Measurements from ENCODE around the gene CRYBA2. TPM values are rescaled to one million over a fixed set of nuclear protein-coding genes. Genes with fewer than 3 reads are reported as not detected.

The CRYBA2 gene
- total and polyA plus RNA-seq, 2 experiments from 2014 or later: not detected

DNA sequence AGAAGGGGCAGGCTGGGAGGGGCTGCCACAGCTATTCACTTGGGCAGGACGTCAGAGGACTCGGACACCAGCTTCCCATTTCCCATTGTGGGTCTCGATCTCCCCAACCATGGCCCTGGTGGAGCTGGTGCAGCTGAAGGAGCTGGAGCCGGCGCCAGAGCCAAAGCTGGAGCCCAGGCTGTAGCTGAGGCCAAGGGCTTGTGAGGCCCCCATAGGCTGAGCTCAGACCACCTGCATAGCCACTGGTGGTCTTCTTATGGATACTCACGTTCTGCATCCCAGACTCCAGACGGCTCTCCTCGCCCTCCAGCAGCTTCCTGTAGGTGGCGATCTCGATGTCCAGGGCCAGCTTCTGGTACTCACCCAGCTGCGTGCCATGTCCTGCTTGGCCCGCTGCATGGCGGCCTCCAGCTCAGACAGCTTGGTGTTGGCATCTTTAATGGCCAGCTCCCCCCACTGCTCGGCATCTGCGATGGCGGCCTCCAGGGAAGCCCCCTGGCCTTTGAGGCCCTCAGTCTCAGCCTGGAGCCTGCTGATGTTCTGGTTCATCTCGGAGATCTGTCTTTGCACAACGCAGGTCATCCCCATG lies 39.8 kb downstream of the CRYBA2 start:
- DNase-seq (ENCODE audit: low read depth in 1 of 2, low spot score in 1 of 2): no peak
- TF ChIP-seq, protein P1, sequence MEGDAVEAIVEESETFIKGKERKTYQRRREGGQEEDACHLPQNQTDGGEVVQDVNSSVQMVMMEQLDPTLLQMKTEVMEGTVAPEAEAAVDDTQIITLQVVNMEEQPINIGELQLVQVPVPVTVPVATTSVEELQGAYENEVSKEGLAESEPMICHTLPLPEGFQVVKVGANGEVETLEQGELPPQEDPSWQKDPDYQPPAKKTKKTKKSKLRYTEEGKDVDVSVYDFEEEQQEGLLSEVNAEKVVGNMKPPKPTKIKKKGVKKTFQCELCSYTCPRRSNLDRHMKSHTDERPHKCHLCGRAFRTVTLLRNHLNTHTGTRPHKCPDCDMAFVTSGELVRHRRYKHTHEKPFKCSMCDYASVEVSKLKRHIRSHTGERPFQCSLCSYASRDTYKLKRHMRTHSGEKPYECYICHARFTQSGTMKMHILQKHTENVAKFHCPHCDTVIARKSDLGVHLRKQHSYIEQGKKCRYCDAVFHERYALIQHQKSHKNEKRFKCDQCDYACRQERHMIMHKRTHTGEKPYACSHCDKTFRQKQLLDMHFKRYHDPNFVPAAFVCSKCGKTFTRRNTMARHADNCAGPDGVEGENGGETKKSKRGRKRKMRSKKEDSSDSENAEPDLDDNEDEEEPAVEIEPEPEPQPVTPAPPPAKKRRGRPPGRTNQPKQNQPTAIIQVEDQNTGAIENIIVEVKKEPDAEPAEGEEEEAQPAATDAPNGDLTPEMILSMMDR (IDR thresholded peaks at IDR 0.05; ENCODE audit: low read depth, low read length): peak; percentile 14
- H3K4me3 ChIP-seq: no peak overlapping the region
- H3K4me1 ChIP-seq (ENCODE audit: low read depth): no peaks in the 10 kb centered on the region
- peaks cover 49% of the 10 kb centered on the region for H3K27me3 ChIP-seq
- no peaks in the 10 kb centered on the region for H3K36me3 ChIP-seq
- H3K9me3 ChIP-seq (ENCODE audit: low read depth): no peaks in the 10 kb centered on the region
- no peak overlapping the region for H3K27ac ChIP-seq

DNA sequence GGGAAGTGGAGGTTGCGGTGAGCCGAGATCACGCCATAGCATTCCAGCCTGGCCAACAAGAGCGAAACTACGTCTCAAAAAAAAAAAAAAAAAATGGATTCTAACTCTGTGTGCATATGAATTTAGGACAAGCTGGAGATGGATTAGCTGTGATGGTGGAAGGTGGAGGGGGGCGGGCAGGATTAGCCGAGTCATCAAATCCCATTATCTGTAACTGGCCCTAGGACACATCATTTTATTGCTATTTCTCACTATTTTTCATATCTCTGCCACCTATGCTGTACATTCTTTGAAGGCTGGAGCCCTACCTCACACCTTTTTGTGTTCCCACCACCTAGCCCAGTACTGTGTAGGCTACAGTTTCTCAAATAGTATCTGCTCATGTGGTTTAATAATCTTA lies 41.1 kb downstream of the CRYBA2 start:
- Histone ChIP-seq H3K36me3 (no peaks in the 10 kb centered on the region), H3K9me3 (ENCODE audit: low read depth) (no peaks in the 10 kb centered on the region), H3K4me3 (no peak overlapping the region), H3K4me1 (ENCODE audit: low read depth) (no peaks in the 10 kb centered on the region), H3K27me3 (peaks cover 36% of the 10 kb centered on the region), H3K27ac (no peak overlapping the region)
- TF ChIP-seq, protein P1 (IDR thresholded peaks at IDR 0.05; ENCODE audit: low read depth, low read length): no peak
- no peak for DNase-seq (ENCODE audit: low read depth in 1 of 2, low spot score in 1 of 2)

DNA sequence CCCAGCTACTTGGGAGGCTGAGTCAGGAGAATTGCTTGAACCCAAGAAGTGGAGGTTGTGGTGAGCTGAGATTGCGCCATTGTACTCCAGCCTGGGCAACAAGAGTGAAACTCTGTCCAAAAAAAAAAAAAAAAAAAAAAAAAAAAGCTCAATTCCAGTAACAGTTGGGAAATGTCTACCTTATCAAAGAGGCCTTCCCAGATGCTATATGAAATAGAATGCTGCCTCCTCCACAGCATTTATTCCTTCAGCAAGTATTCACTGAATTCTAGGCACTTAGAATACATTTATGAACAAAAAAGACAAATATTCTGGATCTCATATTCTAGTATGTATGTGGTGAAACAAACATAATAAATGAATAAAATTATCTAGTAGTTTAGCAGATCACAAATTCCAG lies 46.6 kb downstream of the CRYBA2 start:
- H3K36me3 ChIP-seq: no peaks in the 10 kb centered on the region
- TF ChIP-seq, protein P1 (IDR thresholded peaks at IDR 0.05; ENCODE audit: low read depth, low read length): no peak
- no peak overlapping the region for H3K27ac ChIP-seq
- no peaks in the 10 kb centered on the region for H3K4me1 ChIP-seq (ENCODE audit: low read depth)
- H3K4me3 ChIP-seq: no peak overlapping the region
- H3K27me3 ChIP-seq: peaks cover 5% of the 10 kb centered on the region
- H3K9me3 ChIP-seq (ENCODE audit: low read depth): no peaks in the 10 kb centered on the region
- DNase-seq (ENCODE audit: low read depth in 1 of 2, low spot score in 1 of 2): peak in 1 of 2 donors; percentile 70

DNA sequence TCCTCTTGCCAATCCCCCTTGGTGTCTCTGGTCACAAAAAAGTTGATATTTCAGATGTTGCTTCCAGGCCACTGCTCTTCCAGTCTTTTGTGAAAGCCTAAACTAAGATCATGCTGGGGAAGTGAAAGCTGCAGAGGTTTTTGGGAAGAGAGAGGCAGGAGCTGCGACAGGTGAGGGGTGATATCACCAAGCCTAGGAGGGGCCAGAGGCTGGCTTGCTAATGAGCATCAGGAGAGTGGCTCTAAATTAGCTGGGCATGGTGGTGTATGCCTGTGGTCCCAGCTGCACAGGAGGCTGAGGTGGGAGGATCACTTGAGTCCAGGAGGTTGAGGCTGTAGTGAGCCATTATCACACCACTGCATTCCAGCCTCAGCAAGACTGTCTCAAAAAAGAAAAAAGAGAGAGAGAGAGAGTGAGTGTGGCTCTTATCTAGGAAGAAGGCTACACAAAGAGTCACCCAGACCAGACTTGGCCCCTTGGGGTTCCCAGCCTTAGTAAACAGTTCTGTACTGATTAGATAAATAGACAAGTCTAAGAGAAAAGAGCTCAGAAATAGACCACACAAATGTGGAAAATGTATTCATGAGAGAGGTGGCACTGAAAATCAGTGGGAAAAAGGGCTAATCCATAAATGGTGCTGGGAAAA lies 48.3 kb downstream of the CRYBA2 start:
- Histone ChIP-seq H3K4me3 (no peak overlapping the region), H3K27me3 (peaks cover 7% of the 10 kb centered on the region), H3K4me1 (ENCODE audit: low read depth) (no peaks in the 10 kb centered on the region), H3K9me3 (ENCODE audit: low read depth) (no peaks in the 10 kb centered on the region), H3K27ac (no peak overlapping the region), H3K36me3 (no peaks in the 10 kb centered on the region)
- DNase-seq (ENCODE audit: low read depth in 1 of 2, low spot score in 1 of 2): peak in 1 of 2 donors; percentile 49
- TF ChIP-seq, protein P1 (IDR thresholded peaks at IDR 0.05; ENCODE audit: low read depth, low read length): no peak

Other genes starting within 250 kb of the CRYBA2 start
- 63.1 and 106 TPM in 2 replicates for gene CYP27A1, start 211.3 kb downstream of the CRYBA2 start, total RNA-seq
- 70.6 and 125 TPM in 2 replicates for gene CYP27A1, start 211.3 kb downstream of the CRYBA2 start, polyA plus RNA-seq
- gene PRKAG3, start 161.6 kb downstream of the CRYBA2 start, total RNA-seq: not detected in 2 replicates
- gene PRKAG3, start 161.6 kb downstream of the CRYBA2 start, polyA plus RNA-seq: 0.12 and 0.17 TPM in 2 replicates
- not detected in 2 replicates for gene WNT6, start 133.6 kb downstream of the CRYBA2 start, total RNA-seq
- gene WNT6, start 133.6 kb downstream of the CRYBA2 start, polyA plus RNA-seq: 0.49 TPM in 1 of 2 replicates, not detected in the other
- gene WNT10A, start 112.6 kb downstream of the CRYBA2 start, total RNA-seq: not detected in 2 replicates
- gene WNT10A, start 112.6 kb downstream of the CRYBA2 start, polyA plus RNA-seq: not detected in 2 replicates
- gene CDK5R2, start 33.8 kb downstream of the CRYBA2 start, total RNA-seq: 0.06 TPM in 1 of 2 replicates, not detected in the other
- 0.22 and 0.24 TPM in 2 replicates for gene CDK5R2, start 33.8 kb downstream of the CRYBA2 start, polyA plus RNA-seq
- not detected in 2 replicates for gene FEV, start 8.2 kb downstream of the CRYBA2 start, total RNA-seq
- gene FEV, start 8.2 kb downstream of the CRYBA2 start, polyA plus RNA-seq: not detected in 2 replicates
- gene CFAP65, start 48.1 kb upstream of the CRYBA2 start, total RNA-seq: 0.07 and 2.2 TPM in 2 replicates
- gene CFAP65, start 48.1 kb upstream of the CRYBA2 start, polyA plus RNA-seq: 0.12 and 0.45 TPM in 2 replicates
- not detected in 2 replicates for gene IHH, start 67.5 kb upstream of the CRYBA2 start, total RNA-seq
- not detected in 2 replicates for gene IHH, start 67.5 kb upstream of the CRYBA2 start, polyA plus RNA-seq
- 8.4 and 12.9 TPM in 2 replicates for gene NHEJ1, start 167.4 kb upstream of the CRYBA2 start, total RNA-seq
- gene NHEJ1, start 167.4 kb upstream of the CRYBA2 start, polyA plus RNA-seq: 7.7 and 9.4 TPM in 2 replicates
- gene SLC23A3, start 176.6 kb upstream of the CRYBA2 start, total RNA-seq: 0.09 TPM in 1 of 2 replicates, not detected in the other
- gene SLC23A3, start 176.6 kb upstream of the CRYBA2 start, polyA plus RNA-seq: 0.11 TPM in 1 of 2 replicates, not detected in the other
- gene CNPPD1, start 183.5 kb upstream of the CRYBA2 start, total RNA-seq: 42.1 and 42.6 TPM in 2 replicates
- gene CNPPD1, start 183.5 kb upstream of the CRYBA2 start, polyA plus RNA-seq: 70.2 and 81.9 TPM in 2 replicates
- 72.0 and 74.0 TPM in 2 replicates for gene RETREG2, start 184.9 kb upstream of the CRYBA2 start, total RNA-seq
- 77.6 and 101 TPM in 2 replicates for gene RETREG2, start 184.9 kb upstream of the CRYBA2 start, polyA plus RNA-seq
- gene ZFAND2B, start 213.4 kb upstream of the CRYBA2 start, total RNA-seq: 32.6 and 35.4 TPM in 2 replicates
- 49.0 and 54.8 TPM in 2 replicates for gene ZFAND2B, start 213.4 kb upstream of the CRYBA2 start, polyA plus RNA-seq
- 9.6 and 24.2 TPM in 2 replicates for gene ABCB6, start 225.5 kb upstream of the CRYBA2 start, total RNA-seq
- gene ABCB6, start 225.5 kb upstream of the CRYBA2 start, polyA plus RNA-seq: 24.2 and 32.9 TPM in 2 replicates
- 71.4 and 75.1 TPM in 2 replicates for gene ATG9A, start 236.2 kb upstream of the CRYBA2 start, total RNA-seq
- 74.3 and 85.0 TPM in 2 replicates for gene ATG9A, start 236.2 kb upstream of the CRYBA2 start, polyA plus RNA-seq
- 100 and 139 TPM in 2 replicates for gene ANKZF1, start 236.4 kb upstream of the CRYBA2 start, total RNA-seq
- gene ANKZF1, start 236.4 kb upstream of the CRYBA2 start, polyA plus RNA-seq: 135 and 175 TPM in 2 replicates

Measured in cardiac muscle cell (in vitro differentiated cells and primary cell).